Spinal cord (tissue), 10 donors: ENCODE measurements around the gene ENTR1. TPM values are rescaled to one million over a fixed set of nuclear protein-coding genes. Genes with fewer than 3 reads are reported as not detected.

Experiments used
- DNase-seq, 6 donors: peaks; one replicate each; pipeline versions ENCODE4 v3.0.0 to v3.0.0-alpha.2; 2013 to 2015; ENCODE audit warnings: low spot score in 6 of 6, low read depth in 4 of 6
- H3K27ac ChIP-seq: one replicate; pipeline ENCODE4 v1.5.1; 2013; ENCODE audit warnings: low read depth, low read length, control low read depth
- H3K27me3 ChIP-seq: one replicate; pipeline ENCODE4 v1.6.1; 2013; ENCODE audit warnings: low read length; ENCODE audit not compliant: control insufficient read depth, insufficient read depth
- H3K36me3 ChIP-seq: one replicate; pipeline ENCODE4 v1.6.1; 2013; ENCODE audit warnings: low read length; ENCODE audit not compliant: control insufficient read depth, insufficient read depth
- H3K4me1 ChIP-seq: one replicate; pipeline ENCODE4 v1.6.1; 2013; ENCODE audit warnings: low read length; ENCODE audit not compliant: control insufficient read depth, insufficient read depth
- H3K4me3 ChIP-seq: one replicate; pipeline ENCODE4 v1.5.1; 2013; ENCODE audit warnings: low read depth, low read length, control low read depth
- H3K9me3 ChIP-seq: one replicate; pipeline ENCODE4 v1.6.1; 2013; ENCODE audit warnings: low read length; ENCODE audit not compliant: control insufficient read depth, insufficient read depth
- WGBS: methylation state at CpG from one replicate; pipeline ENCODE4 v1.1.5; 2013; ENCODE audit warnings: missing lambda C conversion rate; ENCODE audit not compliant: insufficient coverage; 5-methylcytosine and 5-hydroxymethylcytosine counted together
- polyA plus RNA-seq, 2 donors: library from polyadenylated mRNA; unstranded; fragments of 120-200 nt; gene quantifications; one replicate each; pipeline ENCODE4 v1.2.1, GENCODE V29; 2013; ENCODE audit not compliant: insufficient read length in 2 of 2
- total RNA-seq, 2 donors: library from RNA; depleted of rRNA in 1 of 2; stranded (reverse); fragments of 120-200 nt in 1 of 2; fragments of >200 nt in 1 of 2; gene quantifications; one replicate each; pipeline versions ENCODE4 v1.2.3 to v1.2.4, GENCODE V29; 2013 to 2014
- donor health status: healthy.

Gene ENTR1
- total and polyA plus RNA-seq, 4 donors, result 22.9 to 69.7 (median 42.7) TPM

- Histone ChIP-seq H3K27ac (no peak within 1 kb of the TSS), H3K27me3 (no peaks in the 10 kb centered on the region), H3K4me3 (peak within 1 kb of the TSS; percentile 62), H3K4me1 (peaks cover 21% of the 10 kb centered on the region), H3K36me3 (peaks cover 79% of the 10 kb centered on the region), H3K9me3 (no peaks in the 10 kb centered on the region)
- peak; percentile 49 to 96 (median 78) for DNase-seq
- 8% methylated on average over 71 of the region's 71 CpGs for WGBS
Measured at GRCh38 chr9:136400038-136400834, 10.2 kb downstream of the ENTR1 start, which contains the start of gene SNAPC4. TSS of gene SNAPC4 (minus strand) at chr9:136400170. CDS start at chr9:136398428, 1,742 bp downstream.

- Histone ChIP-seq H3K36me3 (peaks cover 79% of the 10 kb centered on the region), H3K27ac (no peak overlapping the region), H3K27me3 (no peaks in the 10 kb centered on the region), H3K4me3 (peak overlapping the region; percentile 62), H3K9me3 (no peaks in the 10 kb centered on the region), H3K4me1 (peaks cover 21% of the 10 kb centered on the region)
- 2% methylated on average over 67 of the region's 67 CpGs for WGBS
- no peak for DNase-seq
Measured at GRCh38 chr9:136399176-136400037, 11.0 kb downstream of the ENTR1 start.

- no peaks in the 10 kb centered on the region for H3K9me3 ChIP-seq
- H3K4me1 ChIP-seq, result peaks cover 21% of the 10 kb centered on the region
- no peak overlapping the region for H3K27ac ChIP-seq
- H3K4me3 ChIP-seq, result no peak overlapping the region
- DNase-seq, result no peak
- H3K27me3 ChIP-seq, result no peaks in the 10 kb centered on the region
- peaks cover 79% of the 10 kb centered on the region for H3K36me3 ChIP-seq
- 98% methylated on average over 12 of the region's 12 CpGs for WGBS
Measured at GRCh38 chr9:136398286-136398685, 12.1 kb downstream of the ENTR1 start.

GRCh38 chr9:136397643-136398042 is 12.8 kb downstream of the ENTR1 start:
- H3K27ac ChIP-seq, result no peak overlapping the region
- WGBS, result no CpG with 5 or more reads among the region's 6 CpGs
- H3K9me3 ChIP-seq, result no peaks in the 10 kb centered on the region
- DNase-seq, result no peak
- peaks cover 80% of the 10 kb centered on the region for H3K36me3 ChIP-seq
- no peaks in the 10 kb centered on the region for H3K27me3 ChIP-seq
- H3K4me1 ChIP-seq, result peaks cover 21% of the 10 kb centered on the region
- H3K4me3 ChIP-seq, result no peak overlapping the region

- Histone ChIP-seq H3K27ac (no peak overlapping the region), H3K4me1 (peaks cover 21% of the 10 kb centered on the region), H3K9me3 (no peaks in the 10 kb centered on the region), H3K27me3 (no peaks in the 10 kb centered on the region), H3K36me3 (peaks cover 79% of the 10 kb centered on the region), H3K4me3 (no peak overlapping the region)
- no peak for DNase-seq
- WGBS, result 100% methylated on average over 2 of the region's 4 CpGs
Measured at GRCh38 chr9:136396219-136396515, 14.2 kb downstream of the ENTR1 start.

GRCh38 chr9:136395345-136396218 is 14.8 kb downstream of the ENTR1 start:
- WGBS, result 93% methylated on average over 26 of the region's 26 CpGs
- H3K27me3 ChIP-seq, result no peaks in the 10 kb centered on the region
- no peak for DNase-seq

GRCh38 chr9:136395020-136395340 is 15.4 kb downstream of the ENTR1 start:
- H3K4me1 ChIP-seq, result peaks cover 14% of the 10 kb centered on the region
- 97% methylated on average over 13 of the region's 13 CpGs for WGBS

More at GRCh38 chr9:136395345-136396218, 14.8 kb downstream of the ENTR1 start:
- Histone ChIP-seq H3K36me3 (peaks cover 81% of the 10 kb centered on the region), H3K4me3 (no peak overlapping the region), H3K4me1 (peaks cover 19% of the 10 kb centered on the region), H3K9me3 (no peaks in the 10 kb centered on the region), H3K27ac (no peak overlapping the region)

GRCh38 chr9:136394312-136395019 is 15.9 kb downstream of the ENTR1 start:
- Histone ChIP-seq H3K27ac (no peak overlapping the region), H3K4me3 (no peak overlapping the region), H3K27me3 (no peaks in the 10 kb centered on the region), H3K4me1 (peaks cover 13% of the 10 kb centered on the region), H3K9me3 (no peaks in the 10 kb centered on the region), H3K36me3 (peaks cover 93% of the 10 kb centered on the region)
- WGBS, result 98% methylated on average over 20 of the region's 21 CpGs
- no peak for DNase-seq

More at GRCh38 chr9:136395020-136395340, 15.4 kb downstream of the ENTR1 start:
- H3K9me3 ChIP-seq, result no peaks in the 10 kb centered on the region
- H3K4me3 ChIP-seq, result no peak overlapping the region
- no peak for DNase-seq
- H3K27ac ChIP-seq, result no peak overlapping the region
- peaks cover 87% of the 10 kb centered on the region for H3K36me3 ChIP-seq
- H3K27me3 ChIP-seq, result no peaks in the 10 kb centered on the region

- no peak for DNase-seq
- H3K36me3 ChIP-seq, result peaks cover 95% of the 10 kb centered on the region
Measured at GRCh38 chr9:136393531-136393930, 16.9 kb downstream of the ENTR1 start.

More at GRCh38 chr9:136393531-136393930, 16.9 kb downstream of the ENTR1 start:
- H3K27ac ChIP-seq, result no peak overlapping the region
- no peaks in the 10 kb centered on the region for H3K9me3 ChIP-seq
- 95% methylated on average over 17 of the region's 17 CpGs for WGBS
- no peak overlapping the region for H3K4me3 ChIP-seq
- peaks cover 4% of the 10 kb centered on the region for H3K4me1 ChIP-seq
- H3K27me3 ChIP-seq, result no peaks in the 10 kb centered on the region
